Body of pancreas (tissue), 4 donors: Measurements from ENCODE around the gene PRG2.

Source experiments
- CTCF ChIP-seq, 7 experiments: fragments of 450-650 bp in 4 of 7; fragments of 200-600 bp in 3 of 7; sonication (generic) in 3 of 7; IDR thresholded peaks; one replicate each; pipeline ENCODE4 v1.5.1; 2016 to 2019; ENCODE audit warnings: antibody characterized with exemption in 7 of 7
- POLR2A ChIP-seq, 3 donors: fragments of 450-650 bp; IDR thresholded peaks; one replicate each; pipeline ENCODE4 v1.6.1; 2016; ENCODE audit warnings: antibody characterized with exemption in 3 of 3, mild to moderate bottlenecking in 2 of 3

- no peak for TF ChIP-seq CTCF (IDR thresholded peaks at IDR 0.05)
- no peak for TF ChIP-seq POLR2A (IDR thresholded peaks at IDR 0.05)
Observed at GRCh38 chr11:57359896-57360690, 30.4 kb downstream of the PRG2 start.
